ENCODE measurements around the gene NPFF. TPM values are rescaled to one million over a fixed set of nuclear protein-coding genes. Genes with fewer than 3 reads are reported as not detected.

Gene NPFF
- total and polyA plus RNA-seq, 2 donors (not counting 1 experiment from before 2014, with no cell fraction given) = not detected

DNA sequence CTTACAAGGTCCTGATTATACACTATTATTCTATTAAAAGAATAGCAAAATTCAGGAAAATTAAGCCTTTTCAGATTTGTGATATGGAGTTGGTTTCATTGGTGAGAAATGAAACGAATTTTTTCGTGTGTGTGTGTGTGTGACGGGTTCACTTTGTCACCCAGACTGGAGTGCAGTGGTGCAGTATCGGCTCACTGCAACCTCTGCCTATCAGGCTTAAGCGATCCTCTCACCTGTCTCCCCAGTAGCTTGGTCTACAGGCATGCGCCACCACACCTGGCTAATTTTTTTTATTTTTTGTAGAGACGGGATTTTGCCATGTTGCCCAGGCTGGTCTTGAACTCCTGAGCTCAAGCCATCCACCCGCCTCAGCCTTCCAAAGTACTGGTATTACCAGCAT lies 45.7 kb downstream of the NPFF start:
- no peak overlapping the region for H3K9ac ChIP-seq (ENCODE audit: insufficient read depth, low read length)
- peaks cover 37% of the 10 kb centered on the region for H3K36me3 ChIP-seq (ENCODE audit: control insufficient read depth, insufficient read depth, low read length)
- no peaks in the 10 kb centered on the region for H4K20me1 ChIP-seq (ENCODE audit: control insufficient read depth, extremely low read depth, insufficient read depth, low read length)
- DNase-seq (ENCODE audit: low read depth in 2 of 2) = no peak
- H3K4me3 ChIP-seq (replicated peaks in 1 of 4; ENCODE audit: control extremely low read depth in 1 of 4, insufficient read depth in 1 of 4, low read depth in 3 of 4, low read length in 4 of 4) = no peak overlapping the region
- H3K27me3 ChIP-seq (ENCODE audit: control insufficient read depth, insufficient read depth, low read length) = no peaks in the 10 kb centered on the region
- TF ChIP-seq, protein P1, sequence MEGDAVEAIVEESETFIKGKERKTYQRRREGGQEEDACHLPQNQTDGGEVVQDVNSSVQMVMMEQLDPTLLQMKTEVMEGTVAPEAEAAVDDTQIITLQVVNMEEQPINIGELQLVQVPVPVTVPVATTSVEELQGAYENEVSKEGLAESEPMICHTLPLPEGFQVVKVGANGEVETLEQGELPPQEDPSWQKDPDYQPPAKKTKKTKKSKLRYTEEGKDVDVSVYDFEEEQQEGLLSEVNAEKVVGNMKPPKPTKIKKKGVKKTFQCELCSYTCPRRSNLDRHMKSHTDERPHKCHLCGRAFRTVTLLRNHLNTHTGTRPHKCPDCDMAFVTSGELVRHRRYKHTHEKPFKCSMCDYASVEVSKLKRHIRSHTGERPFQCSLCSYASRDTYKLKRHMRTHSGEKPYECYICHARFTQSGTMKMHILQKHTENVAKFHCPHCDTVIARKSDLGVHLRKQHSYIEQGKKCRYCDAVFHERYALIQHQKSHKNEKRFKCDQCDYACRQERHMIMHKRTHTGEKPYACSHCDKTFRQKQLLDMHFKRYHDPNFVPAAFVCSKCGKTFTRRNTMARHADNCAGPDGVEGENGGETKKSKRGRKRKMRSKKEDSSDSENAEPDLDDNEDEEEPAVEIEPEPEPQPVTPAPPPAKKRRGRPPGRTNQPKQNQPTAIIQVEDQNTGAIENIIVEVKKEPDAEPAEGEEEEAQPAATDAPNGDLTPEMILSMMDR (conservative IDR thresholded peaks at IDR 0.05 in 1 of 2, IDR thresholded peaks at IDR 0.05 in 1 of 2; ENCODE audit: low read depth in 1 of 2, low read length in 2 of 2) = no peak
- no peak for TF ChIP-seq EZH2 (IDR thresholded peaks at IDR 0.05; ENCODE audit: low read length, missing control alignments)
- H2AFZ ChIP-seq (ENCODE audit: low read length) = no peak overlapping the region
- no peak overlapping the region for H3K27ac ChIP-seq (ENCODE audit: insufficient read depth, low read length)
- H3K9me3 ChIP-seq (ENCODE audit: control insufficient read depth, insufficient read depth, low read depth, low read length) = no peaks in the 10 kb centered on the region
- H3K79me2 ChIP-seq (ENCODE audit: control insufficient read depth, insufficient read depth, low read length) = peaks cover 85% of the 10 kb centered on the region
- H3K4me1 ChIP-seq (ENCODE audit: control insufficient read depth, extremely low read depth, insufficient read depth, low read length) = peaks cover 4% of the 10 kb centered on the region
- H3K4me2 ChIP-seq (ENCODE audit: extremely low read depth, insufficient read depth, low read length) = no peak overlapping the region

DNA sequence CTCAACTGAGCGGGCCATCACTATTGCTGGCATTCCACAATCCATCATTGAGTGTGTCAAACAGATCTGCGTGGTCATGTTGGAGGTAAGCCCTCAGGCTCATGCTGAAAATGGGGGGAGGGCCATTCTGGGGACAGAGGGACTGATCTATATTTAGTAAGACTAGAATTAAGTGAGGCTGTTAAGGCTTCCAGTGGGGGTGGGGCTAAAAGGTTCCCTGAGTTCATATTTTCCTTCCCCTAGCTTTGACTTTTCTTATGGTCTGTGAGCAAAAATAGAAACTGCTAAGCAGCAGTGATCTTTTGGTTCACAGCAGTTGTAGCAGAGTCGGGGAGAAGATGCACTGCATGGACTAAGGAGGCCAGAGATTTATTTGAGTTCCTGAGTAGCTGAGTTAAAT lies 46.2 kb downstream of the NPFF start:
- no peaks in the 10 kb centered on the region for H3K27me3 ChIP-seq (ENCODE audit: control insufficient read depth, insufficient read depth, low read length)
- peaks cover 37% of the 10 kb centered on the region for H3K36me3 ChIP-seq (ENCODE audit: control insufficient read depth, insufficient read depth, low read length)
- H3K79me2 ChIP-seq (ENCODE audit: control insufficient read depth, insufficient read depth, low read length) = peaks cover 85% of the 10 kb centered on the region
- H3K4me1 ChIP-seq (ENCODE audit: control insufficient read depth, extremely low read depth, insufficient read depth, low read length) = peaks cover 6% of the 10 kb centered on the region
- no peak overlapping the region for H3K9ac ChIP-seq (ENCODE audit: insufficient read depth, low read length)
- no peak for TF ChIP-seq EZH2 (IDR thresholded peaks at IDR 0.05; ENCODE audit: low read length, missing control alignments)
- TF ChIP-seq, protein P1 (conservative IDR thresholded peaks at IDR 0.05 in 1 of 2, IDR thresholded peaks at IDR 0.05 in 1 of 2; ENCODE audit: low read depth in 1 of 2, low read length in 2 of 2) = no peak
- H4K20me1 ChIP-seq (ENCODE audit: control insufficient read depth, extremely low read depth, insufficient read depth, low read length) = no peaks in the 10 kb centered on the region
- no peaks in the 10 kb centered on the region for H3K9me3 ChIP-seq (ENCODE audit: control insufficient read depth, insufficient read depth, low read depth, low read length)
- no peak for DNase-seq (ENCODE audit: low read depth in 2 of 2)
- no peak overlapping the region for H3K27ac ChIP-seq (ENCODE audit: insufficient read depth, low read length)
- no peak overlapping the region for H2AFZ ChIP-seq (ENCODE audit: low read length)
- no peak overlapping the region for H3K4me2 ChIP-seq (ENCODE audit: extremely low read depth, insufficient read depth, low read length)
- no peak overlapping the region for H3K4me3 ChIP-seq (replicated peaks in 1 of 4; ENCODE audit: control extremely low read depth in 1 of 4, insufficient read depth in 1 of 4, low read depth in 3 of 4, low read length in 4 of 4)

GRCh38 chr12:53459097-53459496 lies 48.2 kb downstream of the NPFF start:
- Histone ChIP-seq H3K79me2 (ENCODE audit: control insufficient read depth, insufficient read depth, low read length) (peaks cover 88% of the 10 kb centered on the region), H4K20me1 (ENCODE audit: control insufficient read depth, extremely low read depth, insufficient read depth, low read length) (peaks cover 9% of the 10 kb centered on the region), H3K4me3 (replicated peaks in 1 of 4; ENCODE audit: control extremely low read depth in 1 of 4, insufficient read depth in 1 of 4, low read depth in 3 of 4, low read length in 4 of 4) (no peak overlapping the region), H3K9ac (ENCODE audit: insufficient read depth, low read length) (no peak overlapping the region), H3K27me3 (ENCODE audit: control insufficient read depth, insufficient read depth, low read length) (no peaks in the 10 kb centered on the region), H3K4me2 (ENCODE audit: extremely low read depth, insufficient read depth, low read length) (no peak overlapping the region), H2AFZ (ENCODE audit: low read length) (no peak overlapping the region), H3K4me1 (ENCODE audit: control insufficient read depth, extremely low read depth, insufficient read depth, low read length) (peaks cover 8% of the 10 kb centered on the region), H3K36me3 (ENCODE audit: control insufficient read depth, insufficient read depth, low read length) (peaks cover 38% of the 10 kb centered on the region), H3K9me3 (ENCODE audit: control insufficient read depth, insufficient read depth, low read depth, low read length) (no peaks in the 10 kb centered on the region), H3K27ac (ENCODE audit: insufficient read depth, low read length) (no peak overlapping the region)
- TF ChIP-seq, protein P1 (conservative IDR thresholded peaks at IDR 0.05 in 1 of 2, IDR thresholded peaks at IDR 0.05 in 1 of 2; ENCODE audit: low read depth in 1 of 2, low read length in 2 of 2) = no peak
- no peak for TF ChIP-seq EZH2 (IDR thresholded peaks at IDR 0.05; ENCODE audit: low read length, missing control alignments)
- DNase-seq (ENCODE audit: low read depth in 2 of 2) = no peak

Other genes starting within 250 kb of the NPFF start
- gene ESPL1, start 239.2 kb downstream of the NPFF start, total RNA-seq = 0.26 and 1.8 TPM in 2 replicates
- gene ESPL1, start 239.2 kb downstream of the NPFF start, polyA plus RNA-seq = 1.4 and 5.8 TPM in 2 replicates
- 735 and 788 TPM in 2 replicates for gene PFDN5, start 211.9 kb downstream of the NPFF start, total RNA-seq
- gene PFDN5, start 211.9 kb downstream of the NPFF start, polyA plus RNA-seq = 977 and 1,007 TPM in 2 replicates
- 52.0 and 55.7 TPM in 2 replicates for gene MYG1, start 207.8 kb downstream of the NPFF start, total RNA-seq
- gene MYG1, start 207.8 kb downstream of the NPFF start, polyA plus RNA-seq = 40.8 and 52.2 TPM in 2 replicates
- 29.5 and 37.8 TPM in 2 replicates for gene AAAS, start 185.9 kb downstream of the NPFF start, total RNA-seq
- 34.2 and 50.4 TPM in 2 replicates for gene AAAS, start 185.9 kb downstream of the NPFF start, polyA plus RNA-seq
- not detected in 2 replicates for gene SP7, start 171.1 kb downstream of the NPFF start, total RNA-seq
- not detected in 2 replicates for gene SP7, start 171.1 kb downstream of the NPFF start, polyA plus RNA-seq
- 31.3 and 35.3 TPM in 2 replicates for gene SP1, start 127.3 kb downstream of the NPFF start, total RNA-seq
- 38.9 and 42.0 TPM in 2 replicates for gene SP1, start 127.3 kb downstream of the NPFF start, polyA plus RNA-seq
- gene AMHR2, start 83.6 kb downstream of the NPFF start, total RNA-seq = not detected in 2 replicates
- not detected in 2 replicates for gene AMHR2, start 83.6 kb downstream of the NPFF start, polyA plus RNA-seq
- 30.3 and 48.1 TPM in 2 replicates for gene PRR13, start 65.8 kb downstream of the NPFF start, total RNA-seq
- gene PRR13, start 65.8 kb downstream of the NPFF start, polyA plus RNA-seq = 114 and 157 TPM in 2 replicates
- gene PCBP2, start 55.4 kb downstream of the NPFF start, total RNA-seq = 251 and 271 TPM in 2 replicates
- gene PCBP2, start 55.4 kb downstream of the NPFF start, polyA plus RNA-seq = 315 and 374 TPM in 2 replicates
- 37.8 and 40.8 TPM in 2 replicates for gene MAP3K12, start 8.0 kb downstream of the NPFF start, total RNA-seq
- gene MAP3K12, start 8.0 kb downstream of the NPFF start, polyA plus RNA-seq = 31.2 and 31.6 TPM in 2 replicates
- gene TARBP2, start 6.2 kb downstream of the NPFF start, total RNA-seq = 37.8 and 39.3 TPM in 2 replicates
- 19.8 and 25.9 TPM in 2 replicates for gene TARBP2, start 6.2 kb downstream of the NPFF start, polyA plus RNA-seq
- gene ATF7, start 118.9 kb upstream of the NPFF start, total RNA-seq = 7.4 and 11.4 TPM in 2 replicates
- 24.7 and 27.4 TPM in 2 replicates for gene ATF7, start 118.9 kb upstream of the NPFF start, polyA plus RNA-seq
- 148 and 169 TPM in 2 replicates for gene ATP5MC2, start 168.6 kb upstream of the NPFF start, total RNA-seq
- gene ATP5MC2, start 168.6 kb upstream of the NPFF start, polyA plus RNA-seq = 232 and 372 TPM in 2 replicates
- 116 and 118 TPM in 2 replicates for gene CALCOCO1, start 220.0 kb upstream of the NPFF start, total RNA-seq
- 74.6 and 125 TPM in 2 replicates for gene CALCOCO1, start 220.0 kb upstream of the NPFF start, polyA plus RNA-seq
- not detected in 2 replicates for gene CISTR, start 244.5 kb upstream of the NPFF start, total RNA-seq
- gene CISTR, start 244.5 kb upstream of the NPFF start, polyA plus RNA-seq = not detected in 2 replicates

Measured in fibroblast of lung (primary cell).